Measurements from ENCODE around the gene STK11.
A peak's percentile ranks its signal among the peaks of the same experiment; 100 is the strongest.
"Not testable (repeated sequence)": the region's sequence is repeated elsewhere in the genome, so short reads cannot be mapped to it uniquely, and the experiment has no call there.

Gene STK11

GRCh38 chr19:1169411-1169791 lies 36.2 kb upstream of the STK11 start:
- no peak for DNase-seq (ENCODE audit: low read depth in 2 of 2)

GRCh38 chr19:1169921-1170885 lies 35.4 kb upstream of the STK11 start:
- no peak for DNase-seq (ENCODE audit: low read depth in 2 of 2)

GRCh38 chr19:1170938-1171754 lies 34.4 kb upstream of the STK11 start:
- DNase-seq (ENCODE audit: low read depth in 2 of 2) = no peak

- DNase-seq (ENCODE audit: low read depth in 2 of 2) = no peak
Observed at GRCh38 chr19:1171755-1172352, 33.7 kb upstream of the STK11 start.

DNA sequence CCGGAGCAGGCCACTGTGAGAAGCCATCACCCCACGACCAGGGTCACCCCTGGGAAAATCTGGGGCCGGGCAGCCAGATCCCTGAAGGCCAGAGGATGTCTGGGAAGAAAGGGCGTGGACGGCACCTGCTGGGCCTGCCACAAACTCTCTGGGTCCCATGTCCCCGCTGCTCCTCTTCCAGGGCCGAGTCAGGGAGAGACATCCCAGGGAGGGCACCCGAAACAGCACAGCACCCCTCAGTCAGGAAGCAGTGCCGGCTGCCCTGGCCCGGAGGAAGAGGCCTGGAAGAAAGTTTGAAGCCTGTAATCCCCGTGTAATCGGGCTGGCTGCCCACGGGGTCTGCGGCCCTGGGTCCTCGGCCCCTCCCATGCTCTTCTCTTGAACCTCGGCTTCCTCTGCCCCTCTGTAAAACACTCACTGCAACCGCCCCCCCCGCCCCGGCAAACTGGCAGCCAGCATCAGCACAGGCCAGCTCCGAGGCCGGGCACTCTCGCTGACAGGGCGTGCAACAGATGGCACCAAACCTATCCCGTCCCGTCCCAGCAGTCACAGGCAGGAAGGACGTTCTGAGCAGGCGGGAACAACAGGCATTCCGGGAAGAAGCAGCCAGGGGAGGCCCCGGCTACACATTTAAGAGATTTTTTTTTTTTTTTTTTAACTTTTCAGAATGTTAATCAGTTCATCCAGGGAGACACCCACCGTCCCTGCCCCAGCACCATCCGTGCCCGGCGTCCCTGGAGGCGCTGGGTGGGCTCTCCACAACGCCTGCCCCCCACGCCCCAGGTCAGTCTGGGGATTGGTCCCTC lies 33.0 kb upstream of the STK11 start:
- DNase-seq (ENCODE audit: low read depth in 2 of 2) = no peak

DNA sequence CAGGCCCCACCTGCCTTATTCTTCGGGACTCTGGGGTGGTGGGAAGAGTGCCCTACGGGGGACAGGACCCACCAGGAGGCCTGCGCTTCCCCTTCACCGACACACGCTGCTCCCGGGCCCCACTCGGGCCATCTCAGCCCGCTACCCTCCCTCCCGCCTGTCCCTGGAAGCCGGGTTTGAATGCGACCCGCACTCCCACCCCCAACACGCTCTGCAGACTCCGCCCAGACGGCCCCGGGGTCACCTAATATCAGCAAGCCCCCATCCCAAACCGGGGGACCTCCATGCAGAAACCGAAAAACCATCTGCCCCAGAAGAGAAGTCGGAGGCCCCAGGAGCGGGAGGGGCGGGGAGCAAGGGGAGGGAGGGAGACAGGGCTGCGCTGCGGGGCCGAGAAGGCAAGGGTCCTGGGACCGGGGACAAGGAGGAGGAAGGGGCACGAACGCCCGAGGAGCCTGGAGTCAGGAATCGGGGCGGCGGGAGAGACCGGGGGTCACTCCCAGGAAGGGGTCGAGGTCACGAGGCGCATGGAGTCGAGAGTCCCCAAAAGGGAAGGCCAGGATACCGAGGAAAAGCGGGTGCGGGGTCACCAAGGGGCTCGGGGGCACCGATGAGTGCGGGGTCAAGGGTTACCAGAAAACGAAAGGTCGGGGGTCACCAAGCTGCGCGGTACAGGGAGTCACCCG lies 32.3 kb upstream of the STK11 start:
- DNase-seq (ENCODE audit: low read depth in 2 of 2) = no peak

DNA sequence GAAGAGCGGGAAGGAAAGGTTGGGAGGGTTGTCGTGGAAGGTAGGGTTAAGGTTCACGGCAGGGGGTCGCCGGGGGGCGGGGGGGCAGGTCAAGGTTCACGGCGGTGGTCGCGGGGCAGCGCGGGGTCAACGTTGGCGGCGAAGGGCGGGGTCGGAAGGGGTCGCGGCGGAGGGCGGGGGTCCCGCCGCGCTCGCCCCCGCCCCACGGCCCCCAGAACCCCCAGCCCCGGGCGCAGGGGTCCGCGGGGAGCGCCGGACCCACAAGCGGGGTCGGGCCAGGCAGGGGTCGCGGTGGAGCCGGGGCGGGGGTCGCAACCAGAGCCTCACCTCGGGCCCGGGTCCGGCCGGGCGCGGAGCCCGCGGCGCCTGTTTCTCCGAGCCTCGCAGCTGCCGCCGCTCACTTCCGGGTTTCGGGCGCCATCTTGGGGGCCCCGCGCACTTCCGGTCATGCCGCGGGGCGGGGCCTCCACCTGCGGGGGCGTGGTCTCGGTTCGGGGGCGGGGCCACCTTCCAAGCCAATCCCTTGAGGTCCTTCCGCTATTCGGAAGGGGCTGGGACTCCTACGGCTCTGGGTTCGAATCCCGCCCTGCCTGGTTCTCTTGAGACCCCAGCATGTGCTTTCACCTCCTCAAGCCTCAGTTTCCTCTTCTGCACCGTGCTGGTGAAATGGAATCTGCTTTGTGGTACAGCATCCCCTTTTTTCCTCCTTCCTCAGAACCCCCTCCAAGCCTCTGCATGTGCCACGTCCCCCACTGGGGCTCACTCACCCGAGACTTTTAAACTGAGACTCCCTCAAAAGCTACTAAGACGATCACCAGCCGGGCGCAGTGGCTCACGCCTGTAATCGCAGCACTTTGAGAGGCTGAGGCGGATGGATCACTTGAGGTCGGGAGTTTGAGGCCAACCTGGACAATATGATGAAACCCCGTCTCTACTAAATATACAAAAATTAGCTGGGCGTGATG lies 31.5 kb upstream of the STK11 start, which contains the start of gene SBNO2:
Gene SBNO2 (minus strand): TSS at position 424 of the 965 bp plus-strand sequence. CDS start 19,992 bp downstream, outside the sequence.
- peak; percentile 79 for DNase-seq (ENCODE audit: low read depth in 2 of 2)

- no peak for DNase-seq (ENCODE audit: low read depth in 2 of 2)
Observed at GRCh38 chr19:1177322-1178114, 28.1 kb upstream of the STK11 start.

DNA sequence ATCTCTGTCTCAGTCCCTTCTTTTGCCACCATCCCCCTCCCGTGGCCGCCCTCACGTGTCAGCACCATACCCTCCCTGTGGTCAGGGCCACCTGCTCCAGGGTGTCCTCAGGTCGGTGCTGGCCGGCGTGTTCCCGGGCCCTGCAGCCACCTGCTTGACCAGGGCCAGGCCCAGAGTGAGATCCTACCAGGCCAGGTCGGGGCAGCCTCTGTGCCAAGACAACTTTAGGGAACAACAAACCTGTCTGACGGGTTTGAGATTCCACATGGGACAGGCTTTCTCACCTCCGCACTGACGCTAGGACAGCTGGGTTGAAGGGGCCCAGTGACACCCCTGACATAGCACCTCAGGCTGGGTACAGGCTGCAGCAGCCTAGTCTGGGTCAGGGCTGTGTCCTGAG lies 24.0 kb upstream of the STK11 start:
- no peak for DNase-seq (ENCODE audit: low read depth in 2 of 2)

GRCh38 chr19:1182068-1182467 lies 23.5 kb upstream of the STK11 start:
- no peak for DNase-seq (ENCODE audit: low read depth in 2 of 2)

DNA sequence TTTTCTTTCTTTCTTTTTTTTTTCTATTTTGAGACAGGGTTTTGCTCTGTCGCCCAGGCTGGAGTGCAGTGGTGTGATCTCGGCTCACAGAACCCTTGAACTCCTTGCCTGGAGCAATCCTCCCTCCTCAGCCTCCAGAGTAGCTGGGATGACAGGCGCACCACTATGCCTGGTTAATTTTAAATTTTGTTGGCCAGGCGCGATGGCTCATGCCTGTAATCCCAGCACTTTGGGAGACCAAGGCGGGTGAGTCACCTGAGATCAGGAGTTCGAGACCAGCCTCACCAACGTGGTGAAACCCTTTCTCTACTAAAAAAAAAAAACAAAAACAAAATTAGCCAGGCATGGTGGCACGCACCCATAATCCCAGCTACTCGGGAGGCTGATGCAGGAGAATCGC lies 22.9 kb upstream of the STK11 start:
- DNase-seq (ENCODE audit: low read depth in 2 of 2) = no peak

GRCh38 chr19:1183543-1184172 lies 21.9 kb upstream of the STK11 start:
- no peak for DNase-seq (ENCODE audit: low read depth in 2 of 2)

GRCh38 chr19:1189419-1189818 lies 16.2 kb upstream of the STK11 start:
- peak; percentile 43 to 45 for DNase-seq (ENCODE audit: low read depth in 2 of 2)

GRCh38 chr19:1199531-1199930 lies 6.0 kb upstream of the STK11 start:
- no peak for DNase-seq (ENCODE audit: low read depth in 2 of 2)

- not testable (repeated sequence) for DNase-seq (ENCODE audit: low read depth in 2 of 2)
Observed at GRCh38 chr19:1200614-1201013, 5.0 kb upstream of the STK11 start.

- DNase-seq (ENCODE audit: low read depth in 2 of 2) = no peak
Observed at GRCh38 chr19:1206150-1206863, 729 bp downstream of the STK11 start.

DNA sequence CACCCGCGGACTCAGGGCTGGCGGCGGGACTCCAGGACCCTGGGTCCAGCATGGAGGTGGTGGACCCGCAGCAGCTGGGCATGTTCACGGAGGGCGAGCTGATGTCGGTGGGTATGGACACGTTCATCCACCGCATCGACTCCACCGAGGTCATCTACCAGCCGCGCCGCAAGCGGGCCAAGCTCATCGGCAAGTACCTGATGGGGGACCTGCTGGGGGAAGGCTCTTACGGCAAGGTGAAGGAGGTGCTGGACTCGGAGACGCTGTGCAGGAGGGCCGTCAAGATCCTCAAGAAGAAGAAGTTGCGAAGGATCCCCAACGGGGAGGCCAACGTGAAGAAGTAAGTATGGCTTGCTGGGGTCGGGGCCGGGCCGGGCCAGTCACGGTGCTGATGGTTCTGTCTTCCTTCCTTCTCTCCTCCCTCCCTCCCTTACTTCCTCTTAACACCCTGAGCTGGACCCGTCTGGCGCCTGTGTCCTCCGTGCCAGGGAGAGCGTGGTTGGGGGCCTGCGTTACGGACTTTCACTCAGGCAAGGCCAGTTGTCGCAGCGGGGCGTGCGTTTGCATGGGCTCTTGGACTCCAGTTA lies 1.4 kb downstream of the STK11 start:
- no peak for DNase-seq (ENCODE audit: low read depth in 2 of 2)

Data from stimulated activated CD8-positive, alpha-beta memory T cell treated with anti-CD3 and anti-CD28 coated beads, Interleukin-7, amount 100 ng/mL, for 4 hours (primary cell).